GM18861 (cell line): ENCODE measurements around the gene C4orf51.

Experiments used
- ATAC-seq: cut with Tn5 transposase; IDR thresholded peaks from one replicate; pipeline ENCODE4 v1.9.1; 2021; ENCODE audit not compliant: unreplicated experiment

C4orf51 gene

DNA sequence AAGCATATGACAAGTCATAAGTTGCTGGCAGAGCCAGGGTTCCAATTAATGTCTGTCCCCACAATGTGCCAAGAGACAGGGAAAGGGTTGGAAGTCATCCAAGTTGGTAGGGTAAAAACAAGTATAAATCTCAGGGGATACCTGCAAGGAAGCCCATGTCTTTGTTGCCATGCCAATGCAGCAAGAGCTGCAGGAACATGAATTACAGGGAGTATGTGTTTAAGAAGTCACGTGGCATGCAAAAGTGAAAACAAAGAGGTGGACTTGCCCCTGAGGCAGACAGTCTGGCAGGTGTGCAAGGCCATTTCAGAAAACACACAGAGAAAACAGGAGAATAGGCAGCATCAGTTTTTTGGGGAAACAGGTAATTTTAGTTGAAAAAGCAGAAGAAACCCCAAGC, 29.4 kb downstream of the C4orf51 start:
- no peak for ATAC-seq

GRCh38 chr4:145709843-145710242, 29.9 kb downstream of the C4orf51 start:
- ATAC-seq: peak; percentile 93

DNA sequence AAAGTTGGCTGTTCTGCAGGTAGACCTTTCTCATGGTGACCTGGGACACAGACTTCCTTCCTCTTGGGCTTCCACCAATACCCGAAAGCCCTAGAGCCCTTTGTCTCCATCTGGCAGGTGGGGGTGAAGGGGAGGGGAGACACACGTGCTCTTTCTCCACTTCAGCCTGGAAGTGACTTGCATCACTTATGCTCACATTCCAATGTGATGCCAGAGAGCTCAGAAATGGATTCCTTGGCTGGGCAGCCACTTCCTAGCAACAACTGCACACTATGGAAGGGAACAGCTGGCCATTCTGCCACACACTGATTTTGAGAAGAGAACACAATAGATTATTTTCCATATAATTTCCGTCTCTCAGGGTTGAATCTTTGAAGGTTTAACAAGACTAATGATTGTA, 36.3 kb downstream of the C4orf51 start:
- no peak for ATAC-seq

GRCh38 chr4:145716661-145717200, 36.8 kb downstream of the C4orf51 start:
- no peak for ATAC-seq

DNA sequence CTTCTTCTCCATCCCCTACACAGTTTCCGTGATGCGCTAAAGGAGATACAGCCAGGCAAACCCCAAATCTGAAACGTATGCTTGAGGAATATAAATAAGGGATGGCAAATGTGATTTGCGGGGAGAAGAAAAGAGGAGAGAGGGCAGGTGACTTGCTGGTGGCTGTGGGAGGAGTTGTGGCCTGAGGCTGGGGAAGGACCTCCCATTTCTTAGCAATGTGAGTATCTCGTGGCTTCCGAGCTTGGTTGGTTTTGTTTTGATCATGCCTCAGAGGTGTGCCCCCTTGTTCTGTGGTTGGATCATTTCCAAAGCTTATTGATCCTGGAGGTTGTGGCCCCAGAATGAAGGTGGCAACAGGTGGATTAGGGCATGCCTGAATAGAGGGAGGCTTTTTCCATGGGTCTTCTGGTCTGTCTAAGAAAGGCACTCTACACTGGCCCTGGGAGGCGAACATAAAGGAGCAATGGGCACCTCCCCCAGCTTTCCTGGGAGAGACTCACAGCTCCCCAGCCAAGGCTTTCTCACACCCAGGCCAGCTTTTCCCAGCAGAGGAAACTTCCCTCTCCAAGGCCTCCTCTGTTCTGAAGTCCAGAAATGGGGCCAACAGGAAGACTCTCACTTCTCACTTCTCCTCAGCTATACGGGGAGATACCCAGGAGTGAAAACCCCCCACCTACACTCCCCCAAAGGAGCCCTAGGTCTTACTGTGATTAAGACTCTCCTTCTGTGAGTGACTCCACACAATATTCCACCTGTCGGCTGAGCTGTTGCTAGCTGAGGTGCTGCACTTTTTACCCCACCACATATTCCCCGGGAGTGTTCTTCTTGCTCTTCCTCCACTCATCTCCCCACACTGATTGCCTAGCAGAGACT, 40.0 kb downstream of the C4orf51 start:
- ATAC-seq: peak; percentile 56

DNA sequence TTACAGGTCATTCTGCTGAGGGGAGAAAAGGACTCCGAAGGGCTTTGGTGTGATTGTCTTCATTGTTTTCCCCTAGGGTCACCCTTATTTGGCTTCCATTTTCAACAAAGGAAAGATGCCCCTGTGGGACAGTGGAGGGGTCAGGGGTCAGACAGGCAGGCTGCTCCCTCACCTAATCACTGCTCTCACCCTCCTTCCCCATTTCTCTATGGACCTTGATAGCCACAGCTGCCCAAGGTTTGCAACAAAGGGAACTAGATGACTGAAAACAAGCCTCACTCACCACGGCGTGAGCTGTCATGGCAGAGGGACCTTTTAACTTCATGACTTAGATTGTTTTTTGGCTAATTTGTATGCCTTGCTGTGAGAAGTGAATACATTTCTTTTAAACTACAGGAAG, 40.7 kb downstream of the C4orf51 start:
- peak; percentile 20 for ATAC-seq

DNA sequence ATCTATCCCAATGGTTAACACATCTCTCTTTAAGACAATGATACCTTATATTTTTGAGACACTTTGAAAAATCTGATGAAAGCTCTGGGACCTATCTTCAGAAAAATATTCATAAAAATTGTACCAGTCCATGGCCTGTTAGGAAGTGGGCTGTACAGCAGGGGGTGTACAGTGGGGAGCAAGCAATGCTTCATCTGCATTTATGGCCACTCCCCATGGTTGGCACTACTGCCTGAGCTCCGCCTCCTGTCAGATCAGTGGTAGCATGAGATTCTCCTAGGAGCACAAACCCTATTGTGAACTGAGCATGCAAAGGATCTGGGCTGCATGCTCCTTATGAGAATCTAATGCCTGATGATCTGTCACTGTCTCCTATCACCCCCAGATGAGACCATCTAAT, 42.6 kb downstream of the C4orf51 start:
- ATAC-seq: no peak

DNA sequence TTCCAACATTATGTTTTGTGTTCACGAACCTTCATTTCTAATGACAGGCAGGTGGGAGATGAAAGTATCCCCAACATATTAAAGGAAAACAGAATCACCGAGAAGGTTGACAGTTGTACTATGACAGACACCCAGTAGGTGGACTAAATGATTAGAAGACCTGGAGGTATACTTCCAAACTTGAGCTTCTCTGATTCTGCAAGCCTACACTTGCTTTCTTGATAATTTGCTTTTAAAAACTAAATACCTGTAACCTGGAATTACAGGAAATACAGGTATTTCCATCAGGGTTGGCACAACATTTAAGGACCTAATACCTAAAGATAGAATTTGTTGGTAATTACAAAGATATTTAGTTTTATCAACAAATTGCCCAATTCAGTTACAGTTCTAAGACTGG, 43.4 kb downstream of the C4orf51 start:
- no peak for ATAC-seq

GRCh38 chr4:145730026-145730425, 50.1 kb downstream of the C4orf51 start:
- no peak for ATAC-seq

DNA sequence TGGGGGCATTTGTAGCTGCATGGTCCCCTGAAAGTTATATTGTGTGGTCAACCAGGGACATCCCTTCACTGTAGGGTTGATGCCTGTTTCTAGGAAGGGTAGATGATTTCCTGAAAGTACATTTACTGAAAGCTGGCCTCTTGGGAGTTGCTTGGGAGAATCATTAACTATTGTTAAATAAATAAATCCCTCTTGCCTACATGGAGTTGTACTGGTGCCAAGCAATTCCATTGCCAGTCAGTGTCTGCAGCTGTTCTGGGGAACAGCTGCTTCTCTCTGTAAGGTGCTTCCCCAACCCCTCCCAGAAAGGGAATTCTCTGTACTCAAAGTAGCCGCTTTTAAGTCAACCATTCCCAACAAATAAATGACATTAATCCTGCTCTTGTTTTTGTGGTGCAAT, 51.1 kb downstream of the C4orf51 start:
- no peak for ATAC-seq

- no peak for ATAC-seq
Observed at GRCh38 chr4:145732001-145732815, 52.3 kb downstream of the C4orf51 start.

- peak; percentile 71 for ATAC-seq
Observed at GRCh38 chr4:145732895-145733880, 53.2 kb downstream of the C4orf51 start.

DNA sequence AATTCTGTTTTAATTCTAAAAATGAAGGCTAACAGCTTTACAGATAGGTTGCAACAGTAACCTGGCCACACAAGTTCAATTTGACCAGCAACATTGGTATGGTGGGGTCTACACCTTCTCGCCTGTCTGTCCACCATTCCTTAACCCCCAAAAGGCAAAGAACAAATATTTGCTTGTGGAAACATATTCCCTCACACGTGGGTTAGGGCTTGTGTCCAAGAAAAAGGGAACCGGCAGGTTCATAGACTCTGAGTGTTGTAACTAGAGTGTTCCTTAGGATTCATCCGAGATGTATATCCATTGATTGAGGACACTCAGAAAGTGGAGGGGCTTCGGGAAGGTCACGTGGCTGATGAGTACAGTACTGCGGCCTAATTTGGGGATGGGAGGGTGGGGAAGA, 54.1 kb downstream of the C4orf51 start:
- ATAC-seq: no peak

DNA sequence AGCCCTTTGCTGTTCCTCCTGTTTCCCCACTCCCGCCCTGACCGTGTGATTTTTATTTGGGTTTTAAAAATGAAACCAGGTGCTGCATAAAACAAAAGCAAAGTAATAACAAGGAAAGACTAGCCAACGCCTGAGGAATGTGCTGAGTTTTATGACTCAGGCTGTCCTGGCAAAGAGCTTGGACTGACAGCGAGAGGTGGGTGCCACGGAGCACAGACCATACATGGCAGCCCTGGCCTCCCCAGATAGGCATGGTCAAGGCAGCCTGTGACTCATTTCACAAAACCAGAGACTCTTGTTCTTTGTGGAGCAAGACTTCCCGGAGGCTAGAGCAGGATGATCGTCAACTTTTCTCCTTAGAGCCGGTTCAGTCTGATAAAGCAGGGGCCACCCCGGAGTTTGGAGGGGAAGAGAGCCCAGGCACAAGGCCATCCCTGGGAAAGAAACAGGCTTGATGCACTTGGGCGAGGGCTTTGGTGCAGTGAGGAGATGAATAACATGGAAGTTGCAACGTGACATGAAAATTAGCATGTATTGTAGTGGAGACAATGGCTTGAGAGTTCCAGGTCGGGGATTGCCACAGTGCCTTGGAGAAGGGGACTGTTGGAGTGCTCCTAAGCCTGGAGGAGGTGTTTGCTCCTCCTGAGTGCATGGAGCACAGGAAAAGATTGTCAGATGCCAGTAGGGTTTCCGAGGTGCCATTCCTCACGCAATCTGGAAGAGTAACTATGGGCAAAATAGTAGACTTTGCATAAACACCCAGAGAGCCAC, 54.8 kb downstream of the C4orf51 start:
- no peak for ATAC-seq

DNA sequence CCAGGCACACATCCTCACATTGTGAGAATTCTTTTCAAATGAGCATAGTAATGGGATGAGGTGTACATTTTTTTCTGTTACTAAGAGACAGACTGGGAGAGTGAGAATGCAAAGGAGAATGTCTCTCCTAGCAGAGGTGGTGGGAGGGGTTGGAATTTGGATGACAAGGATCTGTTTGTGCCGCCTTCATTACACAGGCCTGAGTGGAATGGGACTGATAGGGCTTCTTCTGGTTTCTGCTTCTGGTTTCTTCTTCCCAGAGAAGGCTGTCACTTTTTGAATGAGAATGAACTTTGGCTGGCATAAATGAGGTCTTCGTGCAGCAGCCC, 55.4 kb downstream of the C4orf51 start:
- no peak for ATAC-seq

GRCh38 chr4:145735827-145736226, 55.9 kb downstream of the C4orf51 start:
- no peak for ATAC-seq

DNA sequence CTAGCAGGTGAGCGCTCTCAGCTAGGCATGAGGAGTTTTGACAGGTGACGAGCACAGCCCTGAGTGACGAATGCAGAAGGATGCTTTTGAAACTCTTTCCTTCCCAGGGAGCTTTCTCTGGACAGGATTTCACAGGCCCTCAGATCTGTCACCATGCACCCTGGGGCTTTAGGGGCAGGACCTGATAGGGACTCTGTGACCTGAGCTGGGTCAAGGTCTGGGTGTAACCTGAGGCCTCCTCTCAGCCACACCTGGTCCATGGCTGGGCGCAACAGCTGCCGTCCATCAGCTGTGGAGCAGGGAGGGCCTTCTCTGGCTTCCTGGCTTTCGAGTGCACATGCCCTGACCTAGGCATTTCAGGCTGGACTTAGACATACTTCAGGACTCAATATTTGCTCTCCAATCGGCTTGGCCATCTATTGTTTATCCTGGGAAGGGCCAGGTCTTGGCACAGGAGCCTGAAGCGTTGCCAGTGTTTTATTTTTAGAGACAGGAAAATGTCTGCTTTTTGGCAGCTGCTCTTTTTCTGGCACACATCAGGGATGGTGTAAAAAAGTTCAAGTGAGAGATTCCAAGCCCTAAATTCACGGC, 56.4 kb downstream of the C4orf51 start:
- ATAC-seq: no peak

GRCh38 chr4:145739845-145740244, 59.9 kb downstream of the C4orf51 start:
- no peak for ATAC-seq

DNA sequence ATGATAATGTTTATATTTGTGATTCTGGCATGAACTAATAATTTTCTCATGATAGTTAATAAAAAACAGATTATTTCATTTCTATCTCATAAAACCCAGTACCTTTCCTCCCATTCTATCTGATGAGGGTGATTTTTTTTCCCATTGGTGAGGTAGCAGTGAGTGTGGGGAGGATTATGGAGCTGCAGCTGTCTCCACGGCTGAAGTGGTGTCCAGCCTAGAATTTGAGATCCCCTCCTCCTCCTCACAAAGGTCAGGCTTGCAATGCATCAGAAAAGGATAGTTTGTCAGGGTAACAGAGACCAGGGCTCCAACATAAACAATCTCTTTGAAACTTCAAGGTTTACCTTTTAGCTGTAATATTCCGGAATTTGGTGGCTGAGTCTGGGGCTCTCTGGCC, 60.9 kb downstream of the C4orf51 start:
- no peak for ATAC-seq

DNA sequence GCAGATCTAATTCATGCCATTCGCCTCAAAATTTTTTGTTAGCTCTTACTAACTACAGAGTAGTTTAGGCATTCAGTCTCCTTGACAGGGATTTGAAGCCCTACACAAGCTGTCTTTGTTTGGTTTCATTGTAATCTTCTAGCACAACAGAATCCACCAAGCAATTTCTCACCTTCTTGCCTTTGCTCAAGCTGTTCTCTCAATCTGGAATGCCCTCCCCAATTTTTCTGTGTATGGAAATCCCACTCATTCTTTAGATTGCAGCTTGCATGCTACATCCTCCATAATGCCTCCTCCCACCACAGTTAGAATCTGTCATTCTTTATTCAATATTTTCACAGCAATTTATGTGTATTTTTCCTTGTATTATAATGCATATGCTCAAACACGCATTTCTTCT, 63.7 kb downstream of the C4orf51 start:
- ATAC-seq: no peak
